Stimulated activated CD4-positive, alpha-beta T cell treated with anti-CD3 and anti-CD28 coated beads, TNF-alpha, amount 100 ng/mL, for 1 hour (primary cell): ENCODE measurements around the gene PLD2.

Source experiments
- DNase-seq, 3 donors: peaks; one replicate each; pipeline ENCODE4 v3.0.0-alpha.2; 2020; ENCODE audit warnings: low read depth in 3 of 3, low spot score in 1 of 3

PLD2 gene

DNA sequence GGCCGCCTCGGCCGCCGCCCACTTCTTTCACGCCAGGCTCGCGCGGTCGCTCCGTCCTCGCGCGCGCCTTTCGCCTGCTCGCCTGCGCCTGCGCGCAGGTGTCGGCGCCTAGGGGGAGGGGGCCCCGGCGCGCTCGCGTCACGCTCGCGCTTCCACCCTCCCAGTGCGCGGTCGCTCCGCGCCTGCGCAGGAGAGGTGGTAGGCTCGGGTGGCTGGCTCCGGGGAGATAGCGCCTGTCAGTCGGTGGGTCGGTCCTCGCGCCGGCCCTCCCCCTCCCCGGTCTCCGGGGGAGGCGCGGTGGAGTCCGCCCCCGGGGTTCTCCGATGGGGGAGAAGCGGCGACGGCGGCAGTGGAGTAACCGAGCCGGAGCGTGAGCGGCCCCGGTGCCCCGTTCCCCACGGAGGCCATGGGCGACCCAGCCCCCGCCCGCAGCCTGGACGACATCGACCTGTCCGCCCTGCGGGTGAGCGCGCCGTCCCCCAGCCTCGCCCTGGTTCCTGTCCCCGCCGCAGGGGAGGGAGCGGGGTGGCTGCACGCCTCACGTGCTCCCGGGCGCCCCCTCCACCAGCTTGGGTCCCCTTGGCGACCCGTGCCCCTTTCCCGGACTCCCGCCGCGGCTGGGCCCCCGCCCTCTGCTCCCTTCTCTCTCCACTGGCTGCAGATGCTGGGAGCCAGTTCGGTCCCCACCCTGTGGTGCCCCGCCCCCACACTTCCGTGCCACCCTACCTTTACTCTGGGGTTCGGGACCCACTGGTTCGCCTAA, 26.4 kb downstream of the PLD2 start, which contains the start of gene MINK1:
MINK1 (plus strand) TSS at position 163 of the 763 bp plus-strand sequence; CDS start at position 407, 244 bp downstream.
- peak; percentile 78 to 80 (median 78) for DNase-seq

- no peak for DNase-seq
These were observed 27.2 kb downstream of the PLD2 start for GRCh38 chr17:4833941-4834680.

- DNase-seq, result no peak
These were observed 27.7 kb downstream of the PLD2 start for GRCh38 chr17:4834681-4835020.

- DNase-seq, result no peak
These were observed 29.3 kb downstream of the PLD2 start for GRCh38 chr17:4836221-4836620.

DNA sequence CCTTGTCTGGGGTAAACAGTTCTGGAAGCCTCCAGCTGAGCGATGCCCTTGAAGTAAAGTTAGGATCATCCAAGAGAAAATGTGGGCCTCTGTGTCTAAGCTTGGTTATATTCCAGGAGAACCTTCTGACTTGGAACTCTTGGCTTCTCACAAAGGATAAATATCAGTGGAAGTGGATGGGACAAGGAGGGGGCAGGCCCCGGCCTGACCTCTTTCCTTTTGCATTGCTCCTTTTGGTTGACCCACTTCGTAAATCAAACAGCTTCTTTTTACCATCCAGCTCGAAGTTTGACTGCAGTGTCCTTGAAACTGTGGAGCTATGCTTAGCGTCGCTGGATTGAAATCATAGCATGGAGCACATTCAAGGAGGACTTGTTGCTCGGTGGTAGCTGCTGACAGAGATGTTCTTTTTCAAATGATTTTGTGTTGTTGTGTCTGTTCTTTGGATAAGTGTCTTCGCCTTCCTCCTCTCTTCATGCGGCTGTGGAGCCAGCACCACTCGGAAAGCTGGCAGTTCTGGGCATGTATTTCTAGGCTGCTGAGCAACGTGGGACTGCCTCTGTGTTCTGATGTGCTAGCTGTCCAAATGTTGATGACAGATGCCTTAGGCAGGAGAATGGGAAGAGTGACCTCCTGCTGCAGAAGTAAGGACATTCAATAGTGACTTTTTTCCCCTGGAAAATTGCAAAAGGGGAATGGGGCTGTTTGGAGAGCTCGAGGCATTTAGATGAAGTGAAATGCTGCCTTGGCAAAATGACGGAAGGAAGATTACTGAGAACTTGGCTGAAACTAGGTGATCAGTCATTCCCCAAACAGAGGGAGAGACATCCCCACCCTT, 30.7 kb downstream of the PLD2 start:
- DNase-seq, result no peak

DNA sequence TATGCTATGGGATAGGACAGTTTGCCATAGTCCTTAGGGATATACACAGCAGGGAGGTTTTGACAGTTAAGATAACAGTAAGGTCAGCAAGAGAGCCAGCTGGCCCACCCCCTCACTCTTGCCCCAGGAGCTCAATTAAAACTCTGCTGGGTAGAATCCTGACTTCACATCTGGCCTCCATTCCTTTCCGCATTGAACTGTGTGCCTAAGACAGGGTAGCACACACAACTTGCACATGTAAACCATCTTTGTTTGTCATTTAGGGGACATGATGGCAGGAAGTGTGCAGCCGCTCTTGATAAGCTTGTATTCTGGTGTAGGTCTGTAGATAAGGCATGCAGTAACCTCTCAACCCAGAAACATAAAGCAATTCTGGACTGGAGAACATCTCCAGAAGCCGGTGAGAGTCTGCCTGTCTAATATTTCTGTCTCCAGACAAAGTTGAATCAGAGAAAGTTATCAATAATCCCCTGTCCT, 31.4 kb downstream of the PLD2 start:
- DNase-seq, result no peak

DNA sequence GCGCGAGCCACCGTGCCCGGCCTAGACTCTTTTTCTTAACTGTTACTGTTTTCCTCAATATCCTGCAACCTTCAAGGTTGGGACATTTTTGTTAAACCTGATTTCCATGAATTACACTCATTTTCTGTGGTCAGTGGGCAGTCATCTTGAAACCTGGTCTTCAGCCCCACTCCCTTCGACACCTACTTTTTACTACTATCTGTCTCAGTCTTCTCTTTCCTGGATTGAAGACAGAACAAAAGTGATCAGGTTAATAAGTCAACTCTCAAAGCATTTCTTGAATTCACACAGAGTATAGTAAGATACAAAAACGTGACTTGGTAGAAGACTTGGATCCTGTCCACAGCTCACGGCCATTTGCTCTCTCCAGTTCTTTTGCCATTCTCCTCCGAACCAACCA, 32.3 kb downstream of the PLD2 start:
- no peak for DNase-seq

GRCh38 chr17:4839965-4840892, 33.3 kb downstream of the PLD2 start:
- no peak for DNase-seq

GRCh38 chr17:4840893-4841242, 33.9 kb downstream of the PLD2 start:
- no peak for DNase-seq

DNA sequence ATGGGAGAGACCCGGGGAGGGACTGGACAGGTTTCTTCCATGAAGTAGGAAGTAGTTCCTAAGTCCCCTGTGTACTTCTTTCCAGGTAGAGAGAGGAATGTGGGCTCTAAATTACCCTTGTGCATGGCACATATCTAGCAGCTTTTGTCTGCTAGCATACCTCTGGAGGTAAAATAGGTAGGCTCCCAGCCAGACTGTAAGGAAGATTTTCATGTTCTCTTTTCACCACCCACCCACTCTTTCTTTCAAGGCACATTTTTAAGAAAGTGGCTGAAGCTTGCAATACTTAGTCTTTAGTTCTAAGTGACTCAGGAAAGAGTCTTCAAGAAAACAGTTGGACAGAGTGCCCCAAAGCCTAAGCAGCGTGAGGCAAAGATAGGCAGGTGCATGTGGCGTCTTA, 35.4 kb downstream of the PLD2 start:
- no peak for DNase-seq

- no peak for DNase-seq
These were observed 36.5 kb downstream of the PLD2 start for GRCh38 chr17:4843321-4844000.

GRCh38 chr17:4845118-4845517, 38.2 kb downstream of the PLD2 start:
- no peak for DNase-seq

GRCh38 chr17:4846635-4847390, 39.9 kb downstream of the PLD2 start:
- DNase-seq, result no peak

DNA sequence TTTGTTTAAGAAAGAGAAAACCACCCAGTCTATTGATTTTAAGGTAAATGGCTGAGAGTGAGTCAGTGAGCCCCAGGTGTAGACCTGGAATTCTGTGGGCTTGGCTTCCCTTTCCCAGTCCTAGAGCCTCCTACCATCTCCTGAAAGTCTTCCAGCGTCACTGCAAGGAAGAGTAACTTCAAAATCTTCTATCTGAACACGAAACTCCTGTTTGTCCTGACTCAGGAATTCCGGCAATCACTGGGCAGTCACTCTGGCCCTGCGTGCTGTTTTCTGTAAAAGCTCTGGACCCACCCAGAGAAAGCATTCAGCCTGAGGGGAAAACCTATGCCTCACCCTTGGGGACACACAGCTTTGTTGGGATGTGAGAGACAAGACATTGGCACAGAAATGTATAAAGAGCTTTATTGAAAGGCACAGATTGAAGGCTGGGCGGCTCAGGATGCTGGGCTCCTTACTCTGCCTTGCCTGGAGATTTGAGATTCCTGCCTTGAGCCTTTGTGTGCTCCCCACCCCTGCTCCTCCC, 42.1 kb downstream of the PLD2 start:
- DNase-seq, result no peak

- DNase-seq, result no peak
These were observed 43.3 kb downstream of the PLD2 start for GRCh38 chr17:4850246-4850645.

DNA sequence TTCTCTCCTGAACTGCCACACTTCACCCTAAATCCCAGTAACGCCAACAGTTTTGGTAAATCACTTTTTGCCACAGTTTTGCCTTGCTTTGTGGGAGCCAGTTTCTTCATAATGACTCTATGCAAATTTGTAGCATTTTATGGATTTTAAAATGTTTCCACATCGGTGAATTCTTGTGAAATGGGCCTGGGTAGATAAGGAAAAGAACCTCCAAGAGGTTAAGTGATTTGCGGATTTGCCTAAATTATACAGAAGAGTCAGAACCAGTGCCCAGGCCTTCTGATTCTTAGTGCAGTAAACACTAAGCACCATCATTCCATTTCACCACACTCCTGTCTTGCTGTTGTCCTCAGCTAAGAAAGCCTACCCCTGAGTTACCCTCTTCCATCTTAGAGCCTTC, 44.1 kb downstream of the PLD2 start:
- no peak for DNase-seq

DNA sequence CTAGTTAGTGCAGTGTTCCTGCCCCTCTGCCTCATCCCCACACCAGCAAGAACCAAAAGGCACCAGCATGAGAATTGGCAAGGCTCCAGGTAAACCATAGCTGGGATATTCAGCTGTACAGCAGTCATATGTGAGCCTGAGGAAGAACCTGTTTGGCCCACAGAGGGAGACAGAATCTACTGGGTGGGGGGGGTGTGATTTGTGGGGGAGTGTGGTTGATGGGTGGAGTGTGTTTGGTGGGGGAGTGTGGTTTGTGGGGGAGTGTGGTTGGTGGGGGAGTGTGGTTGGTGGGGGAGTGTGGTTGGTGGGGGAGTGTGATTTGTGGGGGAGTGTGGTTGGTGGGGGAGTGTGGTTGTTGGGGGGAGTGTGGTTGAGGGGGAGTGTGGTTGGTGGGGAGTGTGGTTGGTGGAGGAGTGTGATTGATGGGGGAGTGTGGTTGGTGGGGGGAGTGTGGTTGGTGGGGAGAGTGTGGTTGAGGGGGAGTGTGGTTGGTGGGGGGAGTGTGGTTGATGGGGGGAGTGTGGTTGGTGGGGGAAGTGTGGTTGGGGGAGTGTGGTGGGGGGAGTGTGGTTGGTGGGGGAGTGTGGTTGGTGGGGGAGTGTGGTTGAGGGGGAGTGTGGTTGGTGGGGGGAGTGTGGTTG, 45.7 kb downstream of the PLD2 start:
- DNase-seq, result no peak

DNA sequence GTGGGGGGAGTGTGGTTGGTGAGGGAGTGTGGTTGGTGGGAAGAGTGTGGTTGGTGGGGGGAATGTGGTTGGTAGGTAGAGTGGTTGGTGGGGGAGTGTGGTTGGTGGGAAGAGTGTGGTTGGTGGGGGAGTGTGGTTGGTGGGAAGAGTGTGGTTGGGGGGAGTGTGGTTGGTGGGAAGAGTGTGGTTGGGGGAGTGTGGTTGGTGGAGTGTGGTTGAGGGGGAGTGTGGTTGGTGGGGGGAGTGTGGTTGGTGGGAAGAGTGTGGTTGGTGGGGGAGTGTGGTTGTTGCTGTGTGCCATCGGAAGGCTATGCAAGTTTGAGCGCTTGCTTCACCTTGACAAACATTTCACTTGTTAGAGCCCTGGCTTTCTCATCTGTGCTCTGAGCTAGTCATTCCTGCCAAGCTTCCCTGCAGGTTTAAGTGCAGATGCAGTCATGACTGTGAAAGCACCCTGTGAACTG, 46.3 kb downstream of the PLD2 start:
- DNase-seq, result no peak
